Transverse colon (tissue), 3 donors: ENCODE data around the gene TAF4.

Experiments
- EP300 ChIP-seq: sonication (generic); formaldehyde crosslinking; IDR thresholded peaks from one replicate; pipeline ENCODE4 v1.6.1; 2017; ENCODE audit warnings: antibody characterized with exemption, low read depth
- POLR2A ChIP-seq: fragments of 450-650 bp; IDR thresholded peaks from one replicate; pipeline ENCODE4 v1.6.1; 2016; ENCODE audit warnings: antibody characterized with exemption, mild to moderate bottlenecking, moderate library complexity
- TF ChIP-seq, protein P1 (sequence below), 5 experiments: fragments of 200-600 bp in 3 of 5; fragments of 450-650 bp in 2 of 5; sonication (generic) in 3 of 5; IDR thresholded peaks; 1 replicate in 2 of 5; 2 replicates in 3 of 5; pipeline ENCODE4 v1.5.1; 2016 to 2017; ENCODE audit warnings: antibody characterized with exemption in 5 of 5, inconsistent platforms in 3 of 5, mild to moderate bottlenecking in 2 of 5, moderate library complexity in 1 of 5

DNA sequence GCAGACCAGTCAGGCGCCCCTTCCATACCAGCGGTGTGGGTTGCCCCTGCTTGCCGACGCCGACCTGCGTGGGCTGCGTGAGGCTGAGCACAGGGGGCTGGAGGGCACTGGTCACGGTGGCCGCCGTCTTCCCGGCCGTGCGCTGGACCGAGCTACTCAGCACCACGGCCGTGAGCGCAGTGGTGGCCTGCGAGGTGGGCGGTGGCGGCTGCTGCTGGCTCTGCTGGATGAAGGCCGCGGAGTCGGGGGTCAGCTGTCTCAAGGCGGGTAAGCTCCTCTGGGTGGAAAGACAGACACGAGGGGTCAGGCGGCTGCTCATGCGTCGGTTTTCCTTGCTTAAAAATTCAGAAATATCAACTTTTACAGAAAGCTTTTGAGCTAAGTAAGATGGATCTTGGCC, 59.2 kb downstream of the TAF4 start:
- TF ChIP-seq POLR2A = no peak
- TF ChIP-seq EP300 = no peak
- TF ChIP-seq, protein P1, sequence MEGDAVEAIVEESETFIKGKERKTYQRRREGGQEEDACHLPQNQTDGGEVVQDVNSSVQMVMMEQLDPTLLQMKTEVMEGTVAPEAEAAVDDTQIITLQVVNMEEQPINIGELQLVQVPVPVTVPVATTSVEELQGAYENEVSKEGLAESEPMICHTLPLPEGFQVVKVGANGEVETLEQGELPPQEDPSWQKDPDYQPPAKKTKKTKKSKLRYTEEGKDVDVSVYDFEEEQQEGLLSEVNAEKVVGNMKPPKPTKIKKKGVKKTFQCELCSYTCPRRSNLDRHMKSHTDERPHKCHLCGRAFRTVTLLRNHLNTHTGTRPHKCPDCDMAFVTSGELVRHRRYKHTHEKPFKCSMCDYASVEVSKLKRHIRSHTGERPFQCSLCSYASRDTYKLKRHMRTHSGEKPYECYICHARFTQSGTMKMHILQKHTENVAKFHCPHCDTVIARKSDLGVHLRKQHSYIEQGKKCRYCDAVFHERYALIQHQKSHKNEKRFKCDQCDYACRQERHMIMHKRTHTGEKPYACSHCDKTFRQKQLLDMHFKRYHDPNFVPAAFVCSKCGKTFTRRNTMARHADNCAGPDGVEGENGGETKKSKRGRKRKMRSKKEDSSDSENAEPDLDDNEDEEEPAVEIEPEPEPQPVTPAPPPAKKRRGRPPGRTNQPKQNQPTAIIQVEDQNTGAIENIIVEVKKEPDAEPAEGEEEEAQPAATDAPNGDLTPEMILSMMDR (IDR thresholded peaks at IDR 0.05) = no peak
